Liver (tissue), 3 donors: ENCODE data around the gene PTPRD.

ENCODE experiments used
- EGR1 ChIP-seq, 2 donors: IDR thresholded peaks; 2 replicates each; pipeline ENCODE4 v1.6.1; 2016 to 2018; ENCODE audit warnings: antibody characterized with exemption in 2 of 2, low read depth in 2 of 2
- JUND ChIP-seq, 2 donors: IDR thresholded peaks; 2 replicates each; pipeline ENCODE4 v1.6.1; 2016; ENCODE audit warnings: antibody characterized with exemption in 2 of 2
- RAD21 ChIP-seq, 2 donors: IDR thresholded peaks; 2 replicates each; pipeline ENCODE4 v1.6.1; 2016; ENCODE audit warnings: antibody characterized with exemption in 2 of 2, mild to moderate bottlenecking in 2 of 2
- SP1 ChIP-seq: IDR thresholded peaks from 2 replicates; pipeline ENCODE4 v1.6.1; 2018; ENCODE audit warnings: antibody characterized with exemption, mild to moderate bottlenecking
- YY1 ChIP-seq: IDR thresholded peaks from 2 replicates; pipeline ENCODE4 v1.6.1; 2016; ENCODE audit warnings: antibody characterized with exemption, mild to moderate bottlenecking
- TF ChIP-seq, protein P1 (sequence below): fragments of 150-350 bp; IDR thresholded peaks from 2 replicates; pipeline ENCODE4 v1.5.1; 2017; ENCODE audit warnings: improper control_type of control experiment, low read depth, low read length; ENCODE audit not compliant: missing input control
- TF ChIP-seq, protein P2 (sequence below): IDR thresholded peaks from 2 replicates; pipeline ENCODE4 v1.6.1; 2016; ENCODE audit warnings: antibody characterized with exemption
- TF ChIP-seq, protein P3 (sequence below): IDR thresholded peaks from 2 replicates; pipeline ENCODE4 v1.6.1; 2016; ENCODE audit warnings: antibody characterized with exemption
- TF ChIP-seq, protein P4 (sequence below): IDR thresholded peaks from 2 replicates; pipeline ENCODE4 v1.6.1; 2016; ENCODE audit warnings: antibody characterized with exemption
- donor health status: healthy.
- donor health status: healthy.

DNA sequence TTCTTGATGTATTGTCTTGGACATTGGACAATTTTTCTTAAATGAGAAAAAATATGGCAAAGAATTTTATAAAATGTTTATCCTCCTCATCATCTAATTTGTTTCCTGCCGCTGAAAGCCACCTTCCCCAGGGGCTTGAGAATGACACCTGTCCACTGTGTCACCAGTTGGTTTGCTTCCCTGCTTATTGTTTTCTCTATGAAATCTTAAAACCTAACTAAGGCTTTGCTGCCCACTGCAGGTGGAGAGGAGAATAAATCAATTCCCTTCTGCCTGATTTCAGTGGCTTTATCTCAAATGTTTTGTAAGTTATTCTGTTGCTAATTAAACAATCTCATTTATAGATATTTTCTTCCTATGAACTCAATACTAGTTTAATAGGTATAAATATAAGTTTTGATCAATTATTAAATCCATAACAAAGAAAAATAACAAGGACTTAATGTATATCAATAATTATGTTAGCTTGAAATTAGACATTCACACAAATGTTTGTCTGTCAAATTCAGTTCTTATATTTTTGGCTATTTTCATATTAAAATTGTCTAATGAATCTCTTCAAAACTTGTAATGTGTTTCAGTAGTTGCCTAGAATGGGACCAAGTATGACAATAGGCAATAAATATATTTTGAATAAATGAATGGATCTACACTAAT, 822.5 kb downstream of the PTPRD start:
- no peak for TF ChIP-seq JUND (IDR thresholded peaks at IDR 0.05)
- TF ChIP-seq, protein P1, sequence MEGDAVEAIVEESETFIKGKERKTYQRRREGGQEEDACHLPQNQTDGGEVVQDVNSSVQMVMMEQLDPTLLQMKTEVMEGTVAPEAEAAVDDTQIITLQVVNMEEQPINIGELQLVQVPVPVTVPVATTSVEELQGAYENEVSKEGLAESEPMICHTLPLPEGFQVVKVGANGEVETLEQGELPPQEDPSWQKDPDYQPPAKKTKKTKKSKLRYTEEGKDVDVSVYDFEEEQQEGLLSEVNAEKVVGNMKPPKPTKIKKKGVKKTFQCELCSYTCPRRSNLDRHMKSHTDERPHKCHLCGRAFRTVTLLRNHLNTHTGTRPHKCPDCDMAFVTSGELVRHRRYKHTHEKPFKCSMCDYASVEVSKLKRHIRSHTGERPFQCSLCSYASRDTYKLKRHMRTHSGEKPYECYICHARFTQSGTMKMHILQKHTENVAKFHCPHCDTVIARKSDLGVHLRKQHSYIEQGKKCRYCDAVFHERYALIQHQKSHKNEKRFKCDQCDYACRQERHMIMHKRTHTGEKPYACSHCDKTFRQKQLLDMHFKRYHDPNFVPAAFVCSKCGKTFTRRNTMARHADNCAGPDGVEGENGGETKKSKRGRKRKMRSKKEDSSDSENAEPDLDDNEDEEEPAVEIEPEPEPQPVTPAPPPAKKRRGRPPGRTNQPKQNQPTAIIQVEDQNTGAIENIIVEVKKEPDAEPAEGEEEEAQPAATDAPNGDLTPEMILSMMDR = peak; percentile 78
- TF ChIP-seq SP1 = no peak
- TF ChIP-seq, protein P2, sequence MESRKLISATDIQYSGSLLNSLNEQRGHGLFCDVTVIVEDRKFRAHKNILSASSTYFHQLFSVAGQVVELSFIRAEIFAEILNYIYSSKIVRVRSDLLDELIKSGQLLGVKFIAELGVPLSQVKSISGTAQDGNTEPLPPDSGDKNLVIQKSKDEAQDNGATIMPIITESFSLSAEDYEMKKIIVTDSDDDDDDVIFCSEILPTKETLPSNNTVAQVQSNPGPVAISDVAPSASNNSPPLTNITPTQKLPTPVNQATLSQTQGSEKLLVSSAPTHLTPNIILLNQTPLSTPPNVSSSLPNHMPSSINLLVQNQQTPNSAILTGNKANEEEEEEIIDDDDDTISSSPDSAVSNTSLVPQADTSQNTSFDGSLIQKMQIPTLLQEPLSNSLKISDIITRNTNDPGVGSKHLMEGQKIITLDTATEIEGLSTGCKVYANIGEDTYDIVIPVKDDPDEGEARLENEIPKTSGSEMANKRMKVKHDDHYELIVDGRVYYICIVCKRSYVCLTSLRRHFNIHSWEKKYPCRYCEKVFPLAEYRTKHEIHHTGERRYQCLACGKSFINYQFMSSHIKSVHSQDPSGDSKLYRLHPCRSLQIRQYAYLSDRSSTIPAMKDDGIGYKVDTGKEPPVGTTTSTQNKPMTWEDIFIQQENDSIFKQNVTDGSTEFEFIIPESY = no peak
- TF ChIP-seq YY1 = no peak
- TF ChIP-seq RAD21 (IDR thresholded peaks at IDR 0.05) = peak; percentile 87 to 89
- TF ChIP-seq, protein P3, sequence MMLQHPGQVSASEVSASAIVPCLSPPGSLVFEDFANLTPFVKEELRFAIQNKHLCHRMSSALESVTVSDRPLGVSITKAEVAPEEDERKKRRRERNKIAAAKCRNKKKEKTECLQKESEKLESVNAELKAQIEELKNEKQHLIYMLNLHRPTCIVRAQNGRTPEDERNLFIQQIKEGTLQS = no peak
- no peak for TF ChIP-seq EGR1 (IDR thresholded peaks at IDR 0.05; ENCODE audit: low read depth in 2 of 2)
- TF ChIP-seq, protein P4, sequence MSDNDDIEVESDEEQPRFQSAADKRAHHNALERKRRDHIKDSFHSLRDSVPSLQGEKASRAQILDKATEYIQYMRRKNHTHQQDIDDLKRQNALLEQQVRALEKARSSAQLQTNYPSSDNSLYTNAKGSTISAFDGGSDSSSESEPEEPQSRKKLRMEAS = no peak
